Right renal cortex interstitium (tissue), 3 donors: ENCODE data around the gene SCN8A. TPM values are rescaled to one million over a fixed set of nuclear protein-coding genes. Genes with fewer than 3 reads are reported as not detected.

Experiments used
- DNase-seq, 3 donors: peaks; one replicate each; pipeline ENCODE4 v3.0.0-alpha.2; 2013; ENCODE audit warnings: low read depth in 3 of 3, low spot score in 2 of 3
- polyA plus RNA-seq, 3 donors: library from polyadenylated mRNA; unstranded; fragments of 120-200 nt; gene quantifications; one replicate each; pipeline ENCODE4 v1.2.1, GENCODE V29; 2013; ENCODE audit not compliant: insufficient read length in 3 of 3

The SCN8A gene
- polyA plus RNA-seq, 3 donors, result 1.7 to 2.6 (median 1.8) TPM

DNA sequence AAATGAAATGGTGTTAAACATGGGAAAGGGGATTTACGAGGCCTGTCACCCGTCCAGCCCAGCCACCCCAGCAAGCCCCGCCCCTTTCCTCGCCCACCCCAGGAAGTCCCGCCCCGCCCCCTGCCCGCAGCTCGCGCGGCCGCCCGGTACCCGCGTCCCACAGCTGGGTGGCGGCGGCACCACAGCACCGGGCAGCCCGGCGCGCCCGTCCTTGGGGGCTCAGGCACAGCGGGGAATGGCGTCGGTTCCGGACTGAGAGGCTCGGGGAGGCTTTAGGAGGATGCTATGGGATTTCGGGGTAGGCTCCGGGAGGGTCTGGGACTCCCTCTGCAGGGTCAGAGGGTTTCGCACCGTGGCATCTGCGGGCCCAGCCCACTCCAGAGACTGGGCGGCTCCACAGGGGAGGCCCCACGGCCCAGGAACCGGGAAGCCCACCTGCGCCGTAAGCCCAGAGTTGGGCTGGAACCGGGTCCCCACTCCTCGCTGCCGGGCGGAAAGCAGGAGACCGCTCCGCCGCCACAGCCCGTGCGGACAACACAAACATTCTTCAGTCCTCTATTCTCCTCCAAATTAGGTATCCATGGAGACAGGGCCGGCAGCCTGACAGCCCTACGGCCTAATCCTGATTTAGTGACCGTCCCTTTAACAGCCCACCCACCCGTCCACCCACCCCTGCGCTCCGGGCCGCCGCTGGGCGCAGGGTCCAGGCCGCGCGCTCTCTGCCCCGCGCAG lies 256.0 kb downstream of the SCN8A start:
- DNase-seq, result no peak

DNA sequence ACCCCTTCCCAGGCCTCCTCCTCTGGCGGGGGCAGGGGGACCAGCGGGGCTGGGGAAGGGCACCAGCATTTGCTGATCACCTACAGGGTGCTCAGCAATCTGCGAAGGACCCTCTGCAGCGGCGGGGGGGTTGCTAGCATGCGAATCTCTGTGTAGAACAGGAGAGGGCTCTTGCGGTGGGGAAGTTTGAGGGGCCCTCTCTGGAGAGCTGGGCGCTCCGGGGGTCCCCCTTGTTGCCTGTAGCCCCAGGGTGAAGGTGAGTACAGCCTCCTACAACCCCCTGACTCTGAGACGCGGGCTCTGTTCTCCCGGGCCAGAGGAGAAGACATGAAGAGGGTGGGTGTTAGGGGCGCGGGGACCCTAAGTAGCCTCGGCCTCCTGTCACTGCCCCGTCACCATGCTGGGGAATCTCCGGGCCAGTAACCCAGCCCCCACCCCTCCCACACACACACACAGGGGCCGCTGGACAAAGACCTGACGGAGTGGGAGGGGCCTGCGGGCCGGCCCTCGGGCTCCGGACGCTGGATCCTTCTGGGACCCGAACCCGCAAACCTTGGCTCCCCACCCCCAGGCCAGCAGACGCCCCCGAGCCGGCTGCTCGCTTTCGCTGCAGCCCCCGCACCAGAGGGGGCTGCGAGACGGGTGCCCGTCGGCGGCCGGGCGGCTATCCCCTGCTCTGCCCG lies 256.8 kb downstream of the SCN8A start:
- DNase-seq, result no peak

DNA sequence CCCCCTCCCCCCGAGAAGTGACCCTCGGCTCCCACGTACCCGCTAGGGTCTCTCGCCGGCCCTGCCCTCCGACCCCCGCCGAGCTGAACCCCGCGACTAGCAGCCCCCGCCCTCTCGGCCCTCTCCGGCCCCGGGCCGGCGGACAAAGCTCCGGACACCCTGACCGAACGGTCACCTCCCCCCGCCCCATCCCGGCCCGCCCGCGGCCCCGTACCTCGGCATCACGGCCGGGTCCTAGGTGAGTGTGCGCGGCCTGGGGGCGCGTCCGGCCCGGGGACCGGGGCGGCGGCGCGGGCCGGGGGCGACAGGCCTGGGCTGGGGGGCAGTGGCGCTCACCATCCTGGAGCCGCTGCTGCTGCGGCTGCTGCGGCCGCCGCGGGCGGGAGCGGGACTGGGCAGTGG lies 257.3 kb downstream of the SCN8A start, which contains the start of gene FIGNL2:
FIGNL2 (minus strand) TSS at position 393 of the 402 bp plus-strand sequence. CDS start 26,305 bp downstream, outside the sequence.
- no peak for DNase-seq

DNA sequence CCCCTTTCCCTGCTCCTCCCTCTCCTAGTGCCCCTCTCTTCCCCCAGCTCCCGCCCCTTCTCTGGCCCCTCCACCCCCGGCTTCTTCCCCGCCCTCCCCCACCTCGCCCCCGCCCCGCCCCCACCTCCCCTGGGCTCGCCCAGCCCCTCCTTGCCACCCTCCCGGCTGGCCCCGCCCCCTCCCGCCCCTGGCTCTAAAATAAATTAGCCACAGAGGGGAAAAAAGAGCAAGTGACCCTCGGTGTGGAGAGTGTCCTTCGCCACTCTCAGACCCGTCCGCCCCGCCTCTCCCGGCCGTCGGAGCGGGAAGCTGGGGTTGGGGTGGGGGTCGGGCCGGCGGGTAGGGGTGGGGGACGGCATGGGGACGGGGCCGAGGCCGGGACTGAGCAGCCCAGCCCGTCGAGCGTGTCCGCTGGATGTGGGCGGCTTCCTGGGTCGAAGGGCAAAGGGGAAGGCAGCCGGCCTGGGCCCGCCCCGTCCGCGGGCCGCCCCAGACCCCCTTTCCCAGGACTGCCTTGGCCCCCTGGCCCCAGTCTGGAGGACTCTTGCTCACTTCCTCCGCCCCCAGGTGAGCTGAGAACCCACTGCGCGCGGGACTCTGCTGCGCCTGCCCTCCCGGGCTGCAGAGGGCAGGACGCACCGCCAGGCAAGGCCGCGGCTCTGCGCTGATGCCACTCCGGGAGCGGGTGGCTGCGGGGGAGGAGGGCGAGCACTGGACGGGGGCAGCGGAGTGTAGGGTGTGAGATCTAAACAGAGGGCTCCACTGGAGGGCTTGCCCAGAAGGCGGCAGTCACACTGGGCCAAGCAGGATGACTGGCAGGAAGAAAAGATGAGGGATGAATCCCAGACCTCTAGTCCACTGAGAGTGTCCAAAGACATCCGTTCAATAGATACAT lies 258.1 kb downstream of the SCN8A start:
- DNase-seq, result no peak

DNA sequence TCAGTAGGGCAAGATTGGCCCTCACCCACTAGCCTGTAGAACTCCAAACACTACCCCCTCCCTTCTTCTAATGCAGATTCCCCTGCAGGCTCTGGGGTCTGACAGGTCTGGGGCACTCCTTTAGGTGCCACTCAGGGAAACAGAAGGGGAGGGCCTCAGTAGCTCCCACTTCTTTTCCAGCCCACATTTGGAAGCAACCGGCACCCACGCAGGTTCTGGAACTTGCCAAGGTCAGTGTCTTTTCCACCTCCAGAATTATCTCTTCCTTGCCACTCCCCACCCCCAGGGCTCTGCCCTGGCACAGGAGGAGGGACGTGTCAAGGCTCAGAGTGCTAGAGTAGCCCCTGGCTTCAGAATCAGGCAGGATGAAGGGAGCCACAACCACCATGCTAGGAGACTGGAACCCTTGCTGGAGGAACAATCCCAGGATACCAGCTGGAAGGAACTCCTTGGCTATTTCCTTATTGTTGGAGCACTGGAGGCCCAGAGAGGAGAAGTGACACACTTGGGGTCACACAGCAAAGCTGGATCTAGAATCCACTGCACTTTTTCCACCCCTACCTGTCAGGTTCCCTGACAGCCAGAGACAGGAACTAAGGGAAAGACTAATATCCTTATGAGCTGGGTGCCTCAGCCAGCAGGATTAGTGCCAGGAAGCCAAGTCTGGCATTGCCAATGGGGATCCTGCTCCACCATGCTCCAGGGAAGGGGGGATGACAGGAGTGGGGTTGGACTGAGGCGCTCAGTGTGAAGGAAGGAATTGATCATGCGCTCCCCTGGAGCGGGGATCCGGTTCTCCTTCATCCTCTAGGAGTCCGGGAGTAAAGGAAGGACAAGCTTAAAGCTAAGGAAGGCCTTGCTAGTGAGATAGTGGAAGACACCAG lies 259.3 kb downstream of the SCN8A start:
- DNase-seq, result no peak

DNA sequence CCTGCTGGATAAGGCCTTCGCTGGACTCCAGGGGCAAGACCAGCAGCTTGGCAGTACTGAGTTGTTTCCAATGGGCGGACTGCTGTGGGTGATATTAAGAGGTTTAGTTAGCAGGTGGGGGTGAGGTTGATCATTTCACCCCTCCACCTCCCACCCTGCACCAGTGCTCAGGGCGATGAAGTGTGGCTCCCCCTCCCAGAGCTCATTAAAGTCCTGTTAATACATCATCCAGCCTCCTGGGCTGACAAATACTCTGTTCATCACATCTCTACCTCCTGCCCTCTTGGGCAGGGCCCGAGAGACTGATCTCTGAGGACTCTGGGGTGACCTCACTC lies 259.9 kb downstream of the SCN8A start:
- no peak for DNase-seq

DNA sequence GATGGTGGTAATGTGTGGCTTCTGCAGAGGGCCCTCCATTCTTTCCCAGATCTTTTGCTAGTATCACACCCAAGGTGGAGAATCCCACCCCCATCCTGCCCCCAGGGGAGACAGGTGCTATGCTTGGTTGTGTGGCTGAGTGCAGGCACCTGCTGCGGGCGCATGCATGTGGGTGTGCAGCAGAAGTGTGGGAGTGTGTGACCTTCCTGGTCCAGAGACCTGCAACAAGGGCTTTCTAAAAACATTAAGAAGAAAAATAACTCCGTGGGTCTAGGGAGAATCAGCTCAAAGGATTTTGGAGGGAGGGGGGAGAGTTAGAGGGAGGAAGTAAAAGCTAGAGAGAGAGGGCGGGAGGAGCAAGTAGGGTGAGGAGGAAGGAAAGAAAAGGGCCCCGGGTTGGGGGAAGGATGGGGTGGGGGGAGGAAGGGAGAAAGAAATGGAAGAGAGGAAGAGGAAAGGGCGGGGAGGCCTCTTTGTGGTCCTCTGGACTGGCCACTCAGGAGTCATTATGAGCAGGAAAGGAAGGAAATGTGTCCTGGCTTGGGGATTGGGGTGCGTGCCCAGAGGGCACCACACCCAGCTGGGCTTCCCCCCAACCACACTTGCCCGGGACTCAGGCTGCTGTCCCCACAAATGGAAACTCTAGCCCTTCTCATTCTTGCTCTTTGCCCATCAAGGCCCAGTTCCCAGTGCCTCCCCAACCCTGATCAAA lies 260.5 kb downstream of the SCN8A start:
- DNase-seq, result no peak

DNA sequence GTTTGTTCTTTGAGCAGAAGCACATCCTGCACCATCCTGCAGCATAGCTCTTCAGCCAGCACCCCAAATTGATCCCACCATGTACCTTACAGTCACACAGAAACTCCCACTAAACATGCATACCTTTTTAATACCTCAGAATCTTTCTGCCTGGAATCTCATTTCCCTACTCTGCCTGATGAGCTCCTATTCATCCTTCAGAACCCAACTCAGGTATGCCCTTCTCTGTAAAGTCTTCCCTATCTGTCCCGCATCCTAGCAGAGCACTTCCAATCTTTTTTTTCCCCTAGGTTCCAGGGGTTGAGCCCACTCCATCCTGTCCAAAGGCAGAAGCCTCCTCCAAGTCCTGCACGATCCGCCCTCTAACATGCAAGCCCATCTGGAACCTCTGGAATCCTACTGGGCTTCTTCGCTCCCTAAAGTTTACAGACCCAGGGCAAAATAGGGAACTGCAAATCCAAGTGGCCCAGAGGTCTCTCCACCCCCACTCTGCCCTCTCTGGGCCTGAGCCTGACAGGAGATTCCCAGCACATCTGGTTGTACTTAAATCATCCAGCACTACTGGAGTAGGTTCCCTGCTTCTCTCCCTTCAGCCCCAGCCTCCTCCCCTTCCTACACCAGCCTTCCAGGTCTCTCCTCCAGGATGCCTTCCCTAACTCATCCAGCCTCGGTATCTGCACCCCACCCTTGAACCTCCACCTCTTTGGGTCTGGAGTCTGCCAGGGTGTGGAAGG lies 261.5 kb downstream of the SCN8A start:
- no peak for DNase-seq

DNA sequence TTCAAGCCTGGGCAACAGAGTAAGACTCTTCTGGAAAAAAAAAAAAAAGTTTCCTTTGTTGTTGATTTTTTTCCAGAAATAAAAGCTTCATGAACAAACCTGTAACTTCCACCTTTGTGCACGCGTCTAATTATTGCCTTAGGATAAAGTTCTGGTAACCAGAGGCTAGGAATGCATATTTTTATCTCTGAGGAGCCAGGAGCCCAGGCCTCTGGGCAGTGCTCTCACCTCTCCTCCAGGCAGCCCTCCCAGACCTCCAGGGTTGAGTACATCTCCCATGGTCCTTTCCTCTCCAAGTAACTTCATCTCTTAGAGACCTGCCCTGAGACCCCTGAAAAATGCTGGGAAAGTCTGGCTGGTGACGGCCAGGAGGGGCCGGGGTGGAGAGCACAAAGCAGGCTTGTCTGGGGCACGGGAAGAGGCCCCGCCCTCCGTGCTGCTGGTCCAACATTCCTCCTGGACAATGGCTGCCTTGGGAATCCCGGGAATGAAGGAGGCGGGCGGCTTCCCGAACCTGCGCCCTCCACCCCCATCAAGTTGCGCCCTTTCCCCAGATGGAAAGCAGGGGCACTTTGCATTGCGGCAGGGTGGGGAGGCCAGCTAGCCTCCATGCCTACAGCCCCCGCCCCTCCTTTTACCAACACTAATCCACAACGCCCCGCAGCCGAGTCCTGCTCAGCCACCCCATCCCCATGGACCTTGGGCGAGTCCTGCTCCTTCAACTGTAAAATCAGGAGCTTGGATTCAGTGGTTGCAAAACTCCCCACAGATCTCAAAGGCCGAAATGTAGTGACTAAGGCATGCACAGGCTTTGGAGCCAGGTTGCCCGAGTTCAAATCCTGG lies 264.8 kb downstream of the SCN8A start:
- DNase-seq, result no peak

DNA sequence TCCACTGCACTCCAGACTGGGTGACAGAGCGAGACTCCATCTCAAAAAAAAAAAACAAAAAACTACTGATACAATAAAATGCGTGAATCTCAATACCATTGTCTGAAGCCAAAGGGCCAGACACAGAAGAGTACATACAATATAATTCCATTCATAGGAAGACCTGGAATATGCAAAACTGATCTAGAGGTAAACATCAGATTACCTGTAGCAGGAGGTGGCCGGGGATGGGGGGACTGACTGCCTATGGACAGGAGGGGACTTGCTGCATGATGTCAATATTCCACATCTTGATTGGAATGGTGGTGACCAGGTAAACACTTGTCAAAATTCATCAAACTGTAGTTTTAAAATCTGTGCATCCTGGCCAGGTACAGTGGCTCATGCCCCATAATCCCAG lies 270.0 kb downstream of the SCN8A start:
- DNase-seq, result no peak

Other genes with a start within 250 kb of the SCN8A start
- gene CELA1, start 244.6 kb upstream of the SCN8A start, polyA plus RNA-seq, result not detected
- gene GALNT6, start 199.8 kb upstream of the SCN8A start, polyA plus RNA-seq, result 1 to 10 TPM; 4.5 to 5.5 (median 5.3) TPM
- 1 to 10 TPM; 2.7 to 4.1 (median 3.3) TPM for gene SLC4A8, start 166.4 kb upstream of the SCN8A start, polyA plus RNA-seq